NB4 (cell line): ENCODE data around the gene APOC1.
A peak's percentile ranks its signal among the peaks of the same experiment; 100 is the strongest.

Experiments
- CTCF ChIP-seq: IDR thresholded peaks from one replicate; pipeline ENCODE4 v1.5.1; 2012; ENCODE audit warnings: low read depth, low read length
- MAX ChIP-seq: IDR thresholded peaks from 2 replicates; pipeline ENCODE4 v1.6.1; 2011; ENCODE audit warnings: low read depth, low read length
- MYC ChIP-seq: IDR thresholded peaks from 2 replicates; pipeline ENCODE4 v1.6.1; 2011; ENCODE audit warnings: low read depth, low read length
- POLR2A ChIP-seq: IDR thresholded peaks from 2 replicates; pipeline ENCODE4 v1.6.1; 2011; ENCODE audit warnings: mild to moderate bottlenecking; ENCODE audit not compliant: insufficient read length; ENCODE audit errors: extremely low read depth

GRCh38 chr19:44951179-44952159, 37.1 kb downstream of the APOC1 start:
- TF ChIP-seq CTCF (peak; percentile 63), POLR2A (no peak), MAX (no peak), MYC (no peak)
